PC-3 (cell line): ENCODE measurements around the gene TROAP.

Source experiments
- CTCF ChIP-seq: fragments of 300-600 bp; sonication (generic); conservative IDR thresholded peaks from 2 replicates; pipeline ENCODE4 v1.5.1; 2017; ENCODE audit warnings: antibody characterized with exemption, low read depth, mild to moderate bottlenecking, low read length
- EZH2 ChIP-seq: fragments of 300-600 bp; sonication (generic); IDR thresholded peaks from one replicate; pipeline ENCODE4 v1.6.1; 2017; ENCODE audit warnings: antibody characterized with exemption, mild to moderate bottlenecking, low read length; ENCODE audit not compliant: unreplicated experiment
- EZH2phosphoT487 ChIP-seq: fragments of 300-600 bp; sonication (generic); IDR thresholded peaks from 2 replicates; pipeline ENCODE4 v1.6.1; 2018; ENCODE audit warnings: mild to moderate bottlenecking, antibody characterized with exemption, low read length, borderline replicate concordance

GRCh38 chr12:49287876-49288275 is 35.2 kb upstream of the TROAP start:
- TF ChIP-seq CTCF (no peak), EZH2 (no peak), EZH2phosphoT487 (no peak)
